Breast epithelium (tissue), 4 donors: ENCODE measurements around the gene SLC25A46. TPM values are rescaled to one million over a fixed set of nuclear protein-coding genes. Genes with fewer than 3 reads are reported as not detected.
A peak's percentile ranks its signal among the peaks of the same experiment; 100 is the strongest.

ENCODE experiments used
- DNase-seq, 2 donors: peaks; one replicate each; pipeline ENCODE4 v3.0.0-alpha.2; 2019; ENCODE audit warnings: low spot score in 2 of 2
- H3K27ac ChIP-seq, 2 donors: fragments of 200-600 bp; sonication (generic) in 1 of 2; one replicate each; pipeline ENCODE4 v1.5.1; 2016 to 2019; ENCODE audit warnings: mild to moderate bottlenecking in 1 of 2
- H3K27me3 ChIP-seq, 2 donors: fragments of 200-600 bp; sonication (generic) in 1 of 2; one replicate each; pipeline versions ENCODE4 v1.5.1 to v1.6.0; 2017 to 2019; ENCODE audit warnings: control low read depth in 1 of 2, mild to moderate bottlenecking in 1 of 2
- H3K36me3 ChIP-seq: fragments of 200-600 bp; one replicate; pipeline ENCODE4 v1.5.1; 2019
- H3K4me1 ChIP-seq, 2 donors: fragments of 200-600 bp; sonication (generic); one replicate each; pipeline ENCODE4 v1.5.1; 2016 to 2019; ENCODE audit warnings: control low read depth in 1 of 2
- H3K4me3 ChIP-seq, 3 donors: fragments of 200-600 bp; sonication (generic); 1 replicate in 2 of 3; 2 replicates in 1 of 3; pipeline ENCODE4 v1.5.1; 2016 to 2019; ENCODE audit warnings: mild to moderate bottlenecking in 3 of 3, moderate library complexity in 2 of 3
- H3K9me3 ChIP-seq, 2 donors: fragments of 200-600 bp; sonication (generic) in 1 of 2; one replicate each; pipeline ENCODE4 v1.5.1; 2016 to 2019; ENCODE audit warnings: control low read depth in 1 of 2
- POLR2A ChIP-seq: fragments of 450-650 bp; IDR thresholded peaks from one replicate; pipeline ENCODE4 v1.6.1; 2016; ENCODE audit warnings: antibody characterized with exemption, mild to moderate bottlenecking, moderate library complexity
- POLR2AphosphoS5 ChIP-seq, 3 donors: sonication (generic); formaldehyde crosslinking; IDR thresholded peaks; one replicate each; pipeline ENCODE4 v1.6.1; 2017; ENCODE audit warnings: antibody characterized with exemption in 3 of 3
- intact Hi-C: fragments of 100-400 bp; cut with DNase I; formaldehyde crosslinking; loops from one replicate; pipeline ENCODE4 v1.15.1; 2023; ENCODE audit warnings: low total_unique reads
- total RNA-seq, 3 donors: library from RNA; depleted of rRNA; stranded (reverse); fragments of >200 nt; gene quantifications; one replicate each; pipeline ENCODE4 v1.1.0, GENCODE V29; 2016
- TF ChIP-seq, protein P1 (sequence below), 3 donors: fragments of 450-650 bp; IDR thresholded peaks; one replicate each; pipeline ENCODE4 v1.5.1; 2016 to 2017; ENCODE audit warnings: antibody characterized with exemption in 3 of 3, mild to moderate bottlenecking in 3 of 3, moderate library complexity in 3 of 3

The SLC25A46 gene
- total RNA-seq, 3 donors from 2014 or later: 46.2 to 66.6 (median 56.9) TPM

GRCh38 chr5:110751902-110752762 lies 13.3 kb downstream of the SLC25A46 start:
- Histone ChIP-seq H3K27me3 (no peaks in the 10 kb centered on the region), H3K4me1 (no peaks in the 10 kb centered on the region), H3K9me3 (no peaks in the 10 kb centered on the region), H3K4me3 (no peak overlapping the region), H3K27ac (no peak overlapping the region), H3K36me3 (no peaks in the 10 kb centered on the region)
- DNase-seq: no peak
- TF ChIP-seq, protein P1, sequence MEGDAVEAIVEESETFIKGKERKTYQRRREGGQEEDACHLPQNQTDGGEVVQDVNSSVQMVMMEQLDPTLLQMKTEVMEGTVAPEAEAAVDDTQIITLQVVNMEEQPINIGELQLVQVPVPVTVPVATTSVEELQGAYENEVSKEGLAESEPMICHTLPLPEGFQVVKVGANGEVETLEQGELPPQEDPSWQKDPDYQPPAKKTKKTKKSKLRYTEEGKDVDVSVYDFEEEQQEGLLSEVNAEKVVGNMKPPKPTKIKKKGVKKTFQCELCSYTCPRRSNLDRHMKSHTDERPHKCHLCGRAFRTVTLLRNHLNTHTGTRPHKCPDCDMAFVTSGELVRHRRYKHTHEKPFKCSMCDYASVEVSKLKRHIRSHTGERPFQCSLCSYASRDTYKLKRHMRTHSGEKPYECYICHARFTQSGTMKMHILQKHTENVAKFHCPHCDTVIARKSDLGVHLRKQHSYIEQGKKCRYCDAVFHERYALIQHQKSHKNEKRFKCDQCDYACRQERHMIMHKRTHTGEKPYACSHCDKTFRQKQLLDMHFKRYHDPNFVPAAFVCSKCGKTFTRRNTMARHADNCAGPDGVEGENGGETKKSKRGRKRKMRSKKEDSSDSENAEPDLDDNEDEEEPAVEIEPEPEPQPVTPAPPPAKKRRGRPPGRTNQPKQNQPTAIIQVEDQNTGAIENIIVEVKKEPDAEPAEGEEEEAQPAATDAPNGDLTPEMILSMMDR (IDR thresholded peaks at IDR 0.05): no peak
- TF ChIP-seq POLR2A (no peak), POLR2AphosphoS5 (IDR thresholded peaks at IDR 0.05) (no peak)
- intact Hi-C loops: no loop called here

- Histone ChIP-seq H3K27me3 (no peaks in the 10 kb centered on the region), H3K27ac (no peak overlapping the region), H3K4me1 (no peaks in the 10 kb centered on the region), H3K36me3 (no peaks in the 10 kb centered on the region), H3K4me3 (no peak overlapping the region), H3K9me3 (no peaks in the 10 kb centered on the region)
- TF ChIP-seq, protein P1 (IDR thresholded peaks at IDR 0.05): no peak
- intact Hi-C loops: no loop called here
- no peak for DNase-seq
Measured at GRCh38 chr5:110752953-110753352, 14.1 kb downstream of the SLC25A46 start.

DNA sequence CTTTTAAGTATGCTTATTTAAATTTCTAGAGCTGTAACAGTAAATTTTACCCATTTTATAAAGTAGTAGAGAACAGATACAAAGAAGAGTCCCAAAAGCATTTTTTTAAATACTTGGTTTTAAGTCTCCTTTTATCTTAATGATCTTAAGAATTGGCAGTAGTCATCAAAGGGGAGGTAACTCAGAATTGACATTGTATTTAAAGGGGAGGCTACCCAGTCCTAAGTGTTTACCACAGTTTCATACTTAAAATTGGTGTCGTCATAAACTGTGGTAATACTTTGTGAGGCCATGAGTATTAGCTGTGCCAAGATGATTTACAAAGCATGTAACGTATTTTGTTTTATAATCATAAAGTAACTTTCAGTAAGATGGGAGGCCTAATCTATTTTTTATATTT lies 14.8 kb downstream of the SLC25A46 start:
- no peaks in the 10 kb centered on the region for H3K4me1 ChIP-seq
- no peaks in the 10 kb centered on the region for H3K9me3 ChIP-seq
- TF ChIP-seq POLR2AphosphoS5 (IDR thresholded peaks at IDR 0.05): no peak
- no peak overlapping the region for H3K4me3 ChIP-seq
- no peak overlapping the region for H3K27ac ChIP-seq
- intact Hi-C loops: no loop called here
- no peak for DNase-seq
- H3K36me3 ChIP-seq: no peaks in the 10 kb centered on the region
- no peaks in the 10 kb centered on the region for H3K27me3 ChIP-seq

DNA sequence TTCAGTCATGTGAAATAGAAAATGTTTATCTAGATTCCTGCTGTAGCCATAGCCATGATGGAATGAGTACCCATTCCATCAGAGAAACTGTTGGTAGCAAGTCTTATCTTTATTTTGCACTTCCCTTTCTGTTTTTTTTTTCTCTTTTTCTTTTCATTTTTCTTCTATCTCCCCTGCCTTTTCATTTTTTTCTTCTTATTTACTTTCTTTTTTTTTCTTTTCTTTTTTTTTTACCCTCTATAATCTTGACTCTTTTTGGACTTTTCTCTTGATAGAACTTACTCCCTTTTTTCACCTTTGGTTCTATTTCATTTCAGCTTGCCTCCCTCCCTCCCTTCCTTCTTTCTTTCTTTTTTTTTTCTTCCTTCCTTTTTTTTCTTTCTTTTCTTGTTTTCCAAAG lies 15.4 kb downstream of the SLC25A46 start:
- intact Hi-C loops: no loop called here

GRCh38 chr5:110757118-110757729 lies 18.4 kb downstream of the SLC25A46 start:
- H3K4me1 ChIP-seq: no peaks in the 10 kb centered on the region
- peaks cover 4% of the 10 kb centered on the region for H3K36me3 ChIP-seq
- no peak overlapping the region for H3K27ac ChIP-seq
- intact Hi-C loops: no loop called here
- TF ChIP-seq POLR2A (no peak), POLR2AphosphoS5 (IDR thresholded peaks at IDR 0.05) (no peak)
- TF ChIP-seq, protein P1 (IDR thresholded peaks at IDR 0.05): peak in 2 of 3 donors; percentile 50 to 54
- H3K27me3 ChIP-seq: no peaks in the 10 kb centered on the region
- no peak overlapping the region for H3K4me3 ChIP-seq
- no peaks in the 10 kb centered on the region for H3K9me3 ChIP-seq
- no peak for DNase-seq

More for the DNA sequence above, 15.4 kb downstream of the SLC25A46 start:
- Histone ChIP-seq H3K4me3 (no peak overlapping the region), H3K4me1 (no peaks in the 10 kb centered on the region), H3K27ac (no peak overlapping the region), H3K27me3 (no peaks in the 10 kb centered on the region), H3K36me3 (no peaks in the 10 kb centered on the region), H3K9me3 (no peaks in the 10 kb centered on the region)
- DNase-seq: no peak
- TF ChIP-seq POLR2A (no peak), POLR2AphosphoS5 (IDR thresholded peaks at IDR 0.05) (no peak)
- TF ChIP-seq, protein P1 (IDR thresholded peaks at IDR 0.05): no peak
